ENCODE data around the gene SRRM2.

Gene SRRM2

GRCh38 chr16:2810651-2811050 is 58.2 kb downstream of the SRRM2 start:
- no peak overlapping the region for H3K27ac ChIP-seq
- no peak for TF ChIP-seq CTCF (conservative IDR thresholded peaks at IDR 0.05)

- no peak for TF ChIP-seq CTCF (conservative IDR thresholded peaks at IDR 0.05)
- H3K27ac ChIP-seq: no peak overlapping the region
These were observed 59.4 kb downstream of the SRRM2 start for GRCh38 chr16:2811703-2812471.

GRCh38 chr16:2813771-2814221 is 61.4 kb downstream of the SRRM2 start:
- H3K27ac ChIP-seq: no peak overlapping the region
- no peak for TF ChIP-seq CTCF (conservative IDR thresholded peaks at IDR 0.05)

- no peak overlapping the region for H3K27ac ChIP-seq
- no peak for TF ChIP-seq CTCF (conservative IDR thresholded peaks at IDR 0.05)
These were observed 62.3 kb downstream of the SRRM2 start for GRCh38 chr16:2814551-2815298.

GRCh38 chr16:2815299-2815771 is 62.9 kb downstream of the SRRM2 start:
- H3K27ac ChIP-seq: no peak overlapping the region
- TF ChIP-seq CTCF (conservative IDR thresholded peaks at IDR 0.05): no peak

GRCh38 chr16:2816751-2817339 is 64.4 kb downstream of the SRRM2 start, which contains the start of gene PRSS21:
Gene PRSS21 (plus strand): TSS chr16:2817237. CDS start chr16:2817269, 32 bp downstream.
- TF ChIP-seq CTCF (conservative IDR thresholded peaks at IDR 0.05): no peak
- H3K27ac ChIP-seq: no peak within 1 kb of the TSS

All from VCaP (cell line).